ENCODE measurements around the gene CASP5. TPM values are rescaled to one million over a fixed set of nuclear protein-coding genes. Genes with fewer than 3 reads are reported as not detected.
A peak's percentile ranks its signal among the peaks of the same experiment; 100 is the strongest.
"Not testable (repeated sequence)": the region's sequence is repeated elsewhere in the genome, so short reads cannot be mapped to it uniquely, and the experiment has no call there.

Gene CASP5
- under 1 TPM in 2 of 4 donors, not detected in 2; 0.50 to 0.57 TPM for total RNA-seq

DNA sequence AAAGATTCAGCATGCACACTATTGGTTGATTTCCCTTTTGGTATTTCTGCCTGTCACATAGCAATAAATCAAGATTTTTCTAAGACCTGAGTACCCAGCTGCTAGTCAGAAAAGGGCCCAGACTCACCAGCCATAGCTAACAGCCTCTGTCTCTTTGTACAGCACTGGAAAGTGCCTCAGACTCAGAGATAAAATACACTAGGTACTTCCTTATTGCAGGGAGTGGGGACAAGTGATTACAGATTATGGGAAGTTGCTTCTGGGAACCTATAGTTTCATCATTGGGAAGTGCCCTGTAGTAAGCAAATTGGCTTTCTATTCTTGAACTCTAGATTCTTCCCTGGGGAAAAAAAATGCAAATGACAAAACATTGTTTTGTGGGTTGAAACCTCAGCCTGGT lies at the start of gene CASP5:
Gene CASP5 (minus strand): TSS at position 166 of the 400 bp plus-strand sequence. CDS start 32 bp downstream, at position 134.
- TF ChIP-seq, protein P1, sequence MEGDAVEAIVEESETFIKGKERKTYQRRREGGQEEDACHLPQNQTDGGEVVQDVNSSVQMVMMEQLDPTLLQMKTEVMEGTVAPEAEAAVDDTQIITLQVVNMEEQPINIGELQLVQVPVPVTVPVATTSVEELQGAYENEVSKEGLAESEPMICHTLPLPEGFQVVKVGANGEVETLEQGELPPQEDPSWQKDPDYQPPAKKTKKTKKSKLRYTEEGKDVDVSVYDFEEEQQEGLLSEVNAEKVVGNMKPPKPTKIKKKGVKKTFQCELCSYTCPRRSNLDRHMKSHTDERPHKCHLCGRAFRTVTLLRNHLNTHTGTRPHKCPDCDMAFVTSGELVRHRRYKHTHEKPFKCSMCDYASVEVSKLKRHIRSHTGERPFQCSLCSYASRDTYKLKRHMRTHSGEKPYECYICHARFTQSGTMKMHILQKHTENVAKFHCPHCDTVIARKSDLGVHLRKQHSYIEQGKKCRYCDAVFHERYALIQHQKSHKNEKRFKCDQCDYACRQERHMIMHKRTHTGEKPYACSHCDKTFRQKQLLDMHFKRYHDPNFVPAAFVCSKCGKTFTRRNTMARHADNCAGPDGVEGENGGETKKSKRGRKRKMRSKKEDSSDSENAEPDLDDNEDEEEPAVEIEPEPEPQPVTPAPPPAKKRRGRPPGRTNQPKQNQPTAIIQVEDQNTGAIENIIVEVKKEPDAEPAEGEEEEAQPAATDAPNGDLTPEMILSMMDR (IDR thresholded peaks at IDR 0.05), result no peak
- TF ChIP-seq EP300 (IDR thresholded peaks at IDR 0.05) (no peak), POLR2AphosphoS5 (IDR thresholded peaks at IDR 0.05) (no peak), POLR2A (IDR thresholded peaks at IDR 0.05; ENCODE audit: low read depth) (no peak)
- no peak within 1 kb of the TSS for H3K4me3 ChIP-seq
- peaks cover 0 to 16% (median 7%) of the 10 kb centered on the region in 4 donors for H3K36me3 ChIP-seq
- H3K4me1 ChIP-seq, result no peaks in the 10 kb centered on the region
- DNase-seq (ENCODE audit: extremely low spot score), result no peak
- no peaks in the 10 kb centered on the region for H3K9me3 ChIP-seq
- intact Hi-C loops (cut with DNase I), result no loop called here
- no peak within 1 kb of the TSS for H3K27ac ChIP-seq (replicated peaks in 1 of 4)
- H3K27me3 ChIP-seq, result no peaks in the 10 kb centered on the region

DNA sequence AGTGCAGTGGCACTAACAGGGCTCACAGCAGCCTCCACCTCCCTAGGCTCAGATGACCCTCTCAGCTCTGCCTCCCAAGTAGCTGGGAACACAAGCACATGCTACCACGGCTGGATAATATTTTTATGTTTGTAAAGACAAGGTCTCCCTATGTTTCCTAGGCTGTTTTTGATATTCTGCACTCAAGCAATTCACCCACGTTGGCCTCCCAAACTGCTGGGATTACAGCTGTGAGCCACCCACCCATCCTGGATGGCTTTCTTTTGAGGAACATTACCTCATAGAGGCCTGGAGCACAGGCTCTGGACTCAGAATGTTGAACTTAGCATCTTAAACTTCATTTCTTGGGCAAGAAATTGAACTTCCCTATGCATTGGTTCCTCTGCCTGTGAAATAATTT lies 49.1 kb upstream of the CASP5 start:
- H3K9me3 ChIP-seq; H3K27me3 ChIP-seq; H3K36me3 ChIP-seq; intact Hi-C loops (cut with DNase I); H3K27ac ChIP-seq (replicated peaks in 1 of 4); H3K4me1 ChIP-seq; H3K4me3 ChIP-seq; DNase-seq (ENCODE audit: extremely low spot score): not testable (repeated sequence)
- WGBS, result 79% methylated on average over 2 of the region's 2 CpGs

DNA sequence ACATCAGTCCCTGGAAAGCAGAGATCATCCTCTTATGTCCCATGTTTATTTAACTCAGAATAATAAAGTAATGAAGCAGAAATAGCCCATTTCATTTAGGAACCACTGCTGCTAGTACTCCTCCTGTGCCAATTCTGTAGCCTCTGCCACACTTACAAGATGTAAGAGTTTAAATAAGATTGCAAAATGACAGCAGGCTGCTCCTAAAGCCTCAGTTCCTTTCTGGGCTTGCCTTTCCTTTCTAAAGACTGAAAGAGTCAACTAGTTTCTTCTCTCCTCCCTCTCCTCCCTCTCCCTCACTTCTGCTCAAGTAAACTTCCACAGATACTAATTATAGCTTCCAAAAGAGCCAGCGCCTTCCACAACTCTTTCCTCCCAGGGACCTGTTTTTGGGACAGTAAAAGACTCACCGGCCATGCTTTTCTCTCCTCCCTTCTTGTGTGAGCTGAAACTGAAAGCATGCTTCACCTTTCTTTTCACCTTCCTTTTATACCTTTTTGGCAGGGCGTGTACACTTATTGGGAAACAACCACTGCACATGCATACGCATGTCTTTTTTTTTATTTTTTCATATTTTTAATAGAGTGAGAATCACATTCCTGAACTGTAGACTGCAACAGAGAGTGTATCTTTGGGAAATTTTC lies 48.2 kb upstream of the CASP5 start:
- Histone ChIP-seq H3K36me3 (no peaks in the 10 kb centered on the region), H3K4me3 (no peak overlapping the region), H3K27me3 (no peaks in the 10 kb centered on the region), H3K4me1 (no peaks in the 10 kb centered on the region), H3K9me3 (no peaks in the 10 kb centered on the region), H3K27ac (replicated peaks in 1 of 4) (no peak overlapping the region)
- no peak for TF ChIP-seq EP300 (IDR thresholded peaks at IDR 0.05)
- WGBS, result 80% methylated on average over 4 of the region's 4 CpGs
- intact Hi-C loops (cut with DNase I), result no loop called here
- no peak for DNase-seq (ENCODE audit: extremely low spot score)

DNA sequence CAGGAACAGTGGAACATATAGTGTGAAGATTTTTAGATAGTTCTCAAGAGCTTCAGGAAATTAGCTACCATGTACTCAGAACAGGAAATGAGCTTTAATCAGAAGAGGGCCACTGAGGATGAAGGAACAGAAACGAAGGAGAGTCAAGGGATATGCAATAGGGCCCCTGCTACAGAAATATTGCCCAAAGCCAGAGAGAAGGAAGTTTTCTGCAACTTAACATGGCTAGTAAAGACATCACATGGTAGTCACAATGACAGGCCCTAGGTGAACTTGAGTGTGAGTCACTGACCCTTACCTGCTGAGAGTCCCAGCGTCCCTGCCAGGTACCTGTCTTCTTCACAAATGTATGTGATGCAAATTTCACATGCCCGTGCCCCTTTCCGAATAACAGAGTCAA lies 47.3 kb upstream of the CASP5 start:
- TF ChIP-seq, protein P1 (IDR thresholded peaks at IDR 0.05), result no peak
- no peak for TF ChIP-seq POLR2A (IDR thresholded peaks at IDR 0.05; ENCODE audit: low read depth)
- WGBS, result 86% methylated on average over 4 of the region's 4 CpGs
- no peak for DNase-seq (ENCODE audit: extremely low spot score)
- Histone ChIP-seq H3K9me3 (no peaks in the 10 kb centered on the region), H3K27me3 (no peaks in the 10 kb centered on the region), H3K4me1 (no peaks in the 10 kb centered on the region), H3K4me3 (no peak overlapping the region), H3K27ac (replicated peaks in 1 of 4) (no peak overlapping the region), H3K36me3 (no peaks in the 10 kb centered on the region)
- intact Hi-C loops (cut with DNase I), result no loop called here

DNA sequence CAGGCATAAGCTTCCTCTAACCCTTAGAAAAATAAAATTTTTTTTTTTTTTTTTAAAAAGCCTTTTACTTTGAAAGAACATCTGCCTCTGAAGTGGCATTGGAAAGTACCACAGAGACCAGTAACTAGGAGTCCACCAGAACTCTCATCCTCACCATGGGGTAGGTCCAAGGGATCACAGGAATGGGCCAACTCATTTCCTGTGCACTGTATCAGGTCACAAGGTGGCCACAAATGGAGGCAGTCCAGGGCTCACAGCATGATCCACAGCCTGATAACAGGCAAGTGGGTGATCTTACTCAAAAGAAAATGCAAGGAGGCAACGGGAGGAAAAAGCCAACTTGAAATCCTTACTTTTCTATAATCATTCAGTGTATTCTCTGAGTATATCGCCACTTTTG lies 46.8 kb upstream of the CASP5 start:
- intact Hi-C loops (cut with DNase I), result not testable (repeated sequence)
- WGBS, result 94% methylated on average over 2 of the region's 2 CpGs

DNA sequence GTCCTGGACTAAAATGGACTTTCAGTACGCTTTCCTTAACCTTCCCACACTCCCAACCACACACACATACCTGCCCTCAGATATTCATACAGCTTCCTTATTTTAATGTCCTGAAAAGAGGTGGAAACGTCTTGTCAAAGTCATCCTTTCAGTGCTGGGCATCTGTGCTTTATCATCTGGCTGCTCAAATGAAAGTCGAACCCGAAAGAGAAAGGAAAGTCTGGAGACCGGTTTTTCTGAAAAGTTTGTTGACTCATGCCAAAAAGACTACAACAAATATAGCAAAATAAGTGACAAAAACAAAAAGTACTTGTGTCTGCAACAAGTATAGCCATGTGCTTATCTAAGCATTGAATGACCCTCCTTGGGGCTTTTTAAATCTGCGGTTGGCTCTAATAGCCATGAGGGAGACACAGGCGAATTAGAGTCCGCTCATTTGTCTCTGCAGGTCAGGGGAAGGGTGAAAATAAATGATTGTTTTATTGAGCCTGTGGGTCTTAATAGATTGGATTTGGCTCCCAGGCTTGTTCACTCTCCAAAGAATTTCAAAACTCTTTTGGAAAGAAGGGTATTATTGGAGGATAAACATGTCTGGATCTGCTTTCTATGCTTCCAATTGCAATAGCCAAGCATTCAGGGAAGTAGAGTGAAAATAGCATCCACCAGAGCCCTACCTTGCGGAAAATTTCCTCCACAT lies 40.4 kb upstream of the CASP5 start:
- H3K9me3 ChIP-seq; H3K36me3 ChIP-seq; intact Hi-C loops (cut with DNase I); H3K4me3 ChIP-seq; H3K4me1 ChIP-seq; H3K27me3 ChIP-seq; DNase-seq (ENCODE audit: extremely low spot score): not testable (repeated sequence)
- H3K27ac ChIP-seq (replicated peaks in 1 of 4), result peak overlapping the region in 1 of 4 donors; percentile 3
- 62% methylated on average over 9 of the region's 9 CpGs for WGBS

More for the DNA sequence above, 46.8 kb upstream of the CASP5 start:
- not testable (repeated sequence) for H3K27me3 ChIP-seq; H3K27ac ChIP-seq (replicated peaks in 1 of 4); H3K4me1 ChIP-seq; H3K9me3 ChIP-seq; DNase-seq (ENCODE audit: extremely low spot score); H3K36me3 ChIP-seq; H3K4me3 ChIP-seq

DNA sequence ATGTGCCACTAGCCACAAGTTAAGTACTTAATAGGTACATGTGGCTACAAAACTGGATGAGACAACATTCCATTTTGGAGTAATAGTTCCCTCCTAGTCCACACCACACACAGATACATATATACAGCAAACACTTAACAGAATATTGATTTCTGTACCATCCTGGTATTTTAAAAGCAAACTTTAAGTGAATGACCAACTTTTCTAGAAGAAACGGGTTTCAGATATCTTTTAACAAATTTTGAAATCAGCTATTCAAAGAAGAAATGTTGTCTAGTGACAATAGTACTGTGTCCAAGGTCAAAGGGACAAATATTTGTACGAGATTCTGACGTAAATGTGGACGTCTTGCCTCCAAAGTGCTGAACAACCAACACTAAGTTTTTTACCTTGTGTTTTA lies 34.5 kb upstream of the CASP5 start:
- WGBS, result 61% methylated on average over 4 of the region's 4 CpGs
- Histone ChIP-seq H3K4me3 (no peak overlapping the region), H3K36me3 (no peaks in the 10 kb centered on the region), H3K27me3 (no peaks in the 10 kb centered on the region), H3K27ac (replicated peaks in 1 of 4) (no peak overlapping the region), H3K4me1 (no peaks in the 10 kb centered on the region), H3K9me3 (no peaks in the 10 kb centered on the region)
- DNase-seq (ENCODE audit: extremely low spot score), result no peak
- TF ChIP-seq POLR2A (IDR thresholded peaks at IDR 0.05; ENCODE audit: low read depth) (no peak), EP300 (IDR thresholded peaks at IDR 0.05) (no peak), POLR2AphosphoS5 (IDR thresholded peaks at IDR 0.05) (no peak)
- TF ChIP-seq, protein P1 (IDR thresholded peaks at IDR 0.05), result no peak
- intact Hi-C loops (cut with DNase I), result no loop called here

All from esophagus muscularis mucosa (tissue), 4 donors.